NOMO-1 treated with DMSO at 0.1 percent for 48 hours (cell line): ENCODE data around the gene C11orf54.
A peak's percentile ranks its signal among the peaks of the same experiment; 100 is the strongest.

Experiments
- DNase-seq: peaks from one replicate; lab custom pipeline; 2025; ENCODE audit not compliant: unreplicated experiment; lab: John Stamatoyannopoulos, UW

Gene C11orf54

GRCh38 chr11:93741094-93741881 is at the start of gene C11orf54, which contains the start of gene TAF1D:
Gene C11orf54 (plus strand): TSS chr11:93741672. CDS start chr11:93747394, 5,722 bp downstream.
Gene TAF1D (minus strand): TSS chr11:93741495. CDS start chr11:93739304, 2,191 bp downstream.
- DNase-seq, result peak; percentile 96

DNA sequence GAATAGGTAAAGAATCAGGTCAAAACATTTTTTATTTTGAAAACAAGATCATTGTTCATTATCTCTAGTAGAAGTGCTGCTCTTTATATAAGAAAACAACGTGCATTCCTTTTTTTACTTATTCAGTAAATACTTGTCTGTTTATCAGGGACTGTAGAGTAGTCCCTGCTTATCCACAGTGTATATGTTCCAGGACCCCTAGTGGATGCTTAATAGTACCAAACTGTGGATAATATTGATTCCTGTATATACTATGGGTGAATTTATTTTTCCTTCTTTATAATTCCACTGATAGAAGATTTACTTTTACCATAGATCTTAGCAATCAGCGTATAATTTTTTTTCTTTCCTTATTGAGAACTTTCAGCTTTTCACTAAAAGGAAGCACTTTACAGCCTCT is 47.4 kb upstream of the C11orf54 start:
- no peak for DNase-seq

DNA sequence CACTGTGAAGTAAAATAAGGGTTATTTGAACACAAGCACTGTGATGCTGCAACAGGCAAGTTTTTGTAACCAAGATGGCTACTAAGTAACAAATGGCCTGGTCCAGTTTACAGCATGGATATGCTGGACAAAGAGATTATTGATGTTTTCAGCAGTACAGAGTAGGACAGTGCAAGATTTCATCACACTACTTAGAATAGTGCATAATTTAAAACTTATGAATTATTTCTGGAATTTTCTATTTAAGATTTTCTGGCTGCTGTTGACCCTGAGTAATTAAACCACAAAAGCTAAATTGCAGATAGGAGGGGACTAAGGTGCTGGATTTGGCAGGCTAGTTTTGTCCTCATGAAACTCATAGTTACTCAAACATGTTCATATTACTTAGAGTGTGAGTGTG is 46.9 kb upstream of the C11orf54 start:
- no peak for DNase-seq

DNA sequence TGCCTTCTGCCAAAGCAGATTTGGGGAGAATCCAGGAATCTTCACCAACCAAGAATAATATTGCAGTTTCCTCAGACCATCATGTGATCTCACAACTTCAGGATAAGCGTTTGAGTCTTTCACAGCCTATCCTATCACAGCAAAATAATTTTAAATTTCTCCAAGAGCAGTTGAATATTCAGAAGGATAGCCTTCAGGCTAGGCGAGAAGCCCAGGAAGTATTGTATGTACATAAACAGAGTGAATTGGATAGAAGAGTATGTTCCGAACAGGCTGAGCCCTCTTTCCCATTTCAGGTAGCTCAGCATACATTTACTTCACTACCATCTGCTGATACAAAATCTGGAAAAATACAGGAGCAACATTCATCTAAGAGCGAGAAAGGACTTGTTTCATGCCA is 43.9 kb upstream of the C11orf54 start:
- DNase-seq, result no peak

DNA sequence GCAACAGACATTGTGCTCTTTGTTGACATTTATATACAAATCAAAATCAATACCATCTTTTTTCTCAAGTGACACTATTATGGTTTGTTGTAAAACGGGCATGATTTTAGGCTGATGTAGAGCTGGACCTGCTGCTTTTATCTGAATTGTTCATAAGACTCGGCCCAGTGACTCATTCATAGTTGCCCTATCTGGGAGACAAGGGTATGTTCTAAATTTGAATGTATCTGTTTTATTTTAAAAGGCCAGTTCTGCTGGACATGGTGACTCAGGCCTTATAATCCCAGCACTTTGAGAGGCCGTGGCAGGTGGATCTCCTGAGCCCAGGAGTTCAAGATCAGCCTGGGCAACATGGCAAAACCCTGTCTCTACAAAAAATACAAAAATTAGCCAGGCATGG is 40.6 kb upstream of the C11orf54 start:
- no peak for DNase-seq

DNA sequence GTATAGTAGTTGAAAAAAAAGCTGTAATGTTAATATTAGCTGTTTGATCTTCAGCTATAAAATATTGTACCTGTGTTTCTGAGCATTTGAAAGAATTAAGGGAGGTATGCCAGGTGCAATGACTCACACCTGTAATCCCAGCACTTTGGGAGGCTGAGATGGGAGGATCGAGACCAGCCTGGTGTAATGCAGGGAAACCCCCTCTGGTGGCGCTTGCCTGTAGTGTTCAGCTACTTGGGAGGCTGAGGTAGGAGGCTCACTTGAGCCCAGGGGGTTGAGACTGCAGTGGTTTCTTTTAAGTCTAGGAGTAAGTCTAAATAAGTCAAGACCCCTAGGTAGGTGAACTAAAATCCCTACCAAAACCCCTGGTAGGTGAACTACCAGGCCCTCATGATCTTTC is 37.2 kb upstream of the C11orf54 start:
- DNase-seq, result no peak

- DNase-seq, result no peak
Measured at GRCh38 chr11:93710239-93710638, 31.2 kb upstream of the C11orf54 start.

DNA sequence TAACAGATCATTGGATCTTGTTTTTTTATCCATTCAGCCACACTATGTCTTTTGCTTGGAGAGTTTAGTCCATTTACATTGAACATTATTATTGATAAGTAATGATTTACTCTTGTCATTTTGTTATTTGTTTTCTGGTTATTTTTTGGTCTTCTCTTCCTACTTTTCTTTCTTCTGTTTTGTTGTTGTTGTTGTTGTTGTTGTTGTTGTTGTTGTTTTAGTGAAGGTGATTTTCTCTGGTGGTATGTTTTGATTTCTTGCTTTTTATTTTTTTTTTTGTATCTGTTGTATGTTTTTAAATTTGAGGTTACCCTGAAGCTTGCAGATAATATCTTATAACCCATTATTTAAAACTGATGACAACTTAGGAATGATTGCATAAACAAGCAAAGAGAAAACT is 28.8 kb upstream of the C11orf54 start:
- no peak for DNase-seq

DNA sequence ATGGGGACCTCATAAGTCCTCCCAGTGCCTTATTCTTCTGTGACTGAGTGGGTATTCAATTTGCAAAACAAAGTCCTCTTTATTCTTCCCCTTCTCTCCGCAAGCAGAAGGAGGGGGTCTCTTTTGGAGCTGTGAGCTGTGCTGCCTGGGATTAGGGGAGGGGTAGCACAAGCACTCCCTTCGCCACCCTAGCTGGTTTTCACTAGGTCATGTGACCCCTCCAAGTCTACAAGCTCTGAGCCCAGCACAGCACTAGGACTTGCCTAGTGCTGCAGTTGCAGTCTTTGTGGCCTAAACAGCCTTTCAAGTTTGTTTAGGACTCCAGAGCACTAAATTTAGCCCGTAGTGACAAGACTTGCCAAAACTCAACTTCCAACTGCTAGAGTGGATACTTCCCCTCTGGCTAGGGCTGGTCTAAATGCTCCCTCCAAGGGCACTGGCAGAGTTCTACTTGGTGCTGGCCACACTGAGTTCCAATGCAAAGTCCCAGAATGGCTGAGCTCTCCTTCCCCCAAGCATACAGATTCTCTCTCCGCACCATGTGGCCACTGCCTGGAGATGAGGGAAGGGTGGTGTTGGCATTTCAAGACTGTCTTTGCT is 25.6 kb upstream of the C11orf54 start:
- DNase-seq, result no peak

DNA sequence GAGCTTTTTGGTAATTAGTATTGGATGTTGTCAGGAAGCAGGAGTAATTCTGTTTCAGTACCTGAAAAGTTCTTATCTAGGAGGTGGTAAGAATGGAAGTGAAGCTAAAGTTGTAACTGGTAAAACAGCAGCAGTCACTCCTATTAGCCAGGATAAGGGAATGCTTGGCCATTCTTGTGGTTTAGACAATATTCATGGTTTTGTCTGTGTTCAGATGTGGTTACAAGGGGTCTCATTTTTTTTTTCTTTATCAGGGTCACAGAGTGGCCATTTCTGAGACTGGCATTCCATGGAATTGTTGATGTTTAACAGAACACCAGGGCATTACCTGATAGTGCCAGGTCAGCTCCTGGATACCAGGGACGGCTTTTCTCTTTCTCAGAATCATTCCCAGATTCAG is 24.0 kb upstream of the C11orf54 start:
- DNase-seq, result no peak

DNA sequence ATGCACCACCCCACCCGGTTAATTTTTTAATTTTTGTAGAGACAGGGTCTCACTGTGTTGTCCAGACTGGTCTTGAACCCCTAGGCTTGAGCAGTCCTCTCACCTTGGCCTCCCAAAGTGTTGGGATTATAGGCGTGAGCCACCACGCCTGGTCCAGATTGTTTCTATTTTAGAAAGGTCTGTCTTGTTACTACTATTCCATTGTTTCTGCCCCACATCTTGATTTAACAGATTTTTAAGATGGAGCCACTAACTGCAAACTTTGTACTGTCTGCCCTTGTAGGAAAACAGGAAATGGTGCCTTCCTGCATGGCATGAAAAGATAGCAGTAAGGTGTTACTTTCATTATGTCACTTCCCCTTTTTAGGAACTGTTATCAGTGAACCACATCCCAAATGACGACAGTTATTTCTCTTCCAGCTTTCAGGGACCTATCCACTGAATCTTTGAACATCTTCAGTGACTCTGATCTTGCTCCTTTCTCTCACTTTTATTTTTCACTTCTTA is 23.4 kb upstream of the C11orf54 start:
- peak; percentile 73 for DNase-seq

DNA sequence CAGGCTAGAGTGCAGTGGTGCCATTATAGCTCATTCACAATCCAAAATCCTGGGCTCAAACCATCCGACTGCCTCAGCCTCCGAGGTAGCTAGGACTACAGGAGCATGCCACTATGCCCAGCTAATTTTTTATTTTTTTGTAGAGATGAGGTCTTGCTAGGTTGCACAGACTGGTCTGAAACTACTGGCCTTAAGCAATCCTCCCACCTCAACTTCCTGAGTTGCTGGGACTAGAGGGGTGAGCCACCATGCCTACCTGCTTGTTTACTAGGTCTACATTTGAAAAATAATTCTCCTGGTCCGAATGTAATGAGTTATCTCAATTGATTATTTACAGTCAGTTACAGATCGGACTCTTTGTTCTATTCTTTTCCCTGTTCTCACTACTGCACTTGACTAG is 22.2 kb upstream of the C11orf54 start:
- no peak for DNase-seq

DNA sequence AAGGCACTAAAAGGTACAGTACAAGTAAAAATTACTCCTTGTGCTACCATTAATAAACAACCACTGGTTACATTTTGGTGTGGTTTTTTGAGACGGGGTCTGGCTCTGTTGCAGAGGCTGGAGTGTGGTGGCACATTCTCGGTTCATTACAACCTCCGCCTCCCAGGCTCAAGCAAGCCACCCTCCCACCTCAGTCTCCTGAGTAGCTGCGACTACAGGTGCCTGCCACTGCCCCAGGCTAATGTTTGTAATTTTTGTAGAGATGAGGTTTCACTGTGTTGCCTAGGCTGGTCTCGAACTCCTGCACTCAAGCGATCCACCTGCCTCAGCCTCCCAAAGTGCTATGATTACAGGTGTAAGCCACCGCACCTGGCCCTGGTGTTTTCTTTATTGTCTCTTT is 20.9 kb upstream of the C11orf54 start:
- no peak for DNase-seq

DNA sequence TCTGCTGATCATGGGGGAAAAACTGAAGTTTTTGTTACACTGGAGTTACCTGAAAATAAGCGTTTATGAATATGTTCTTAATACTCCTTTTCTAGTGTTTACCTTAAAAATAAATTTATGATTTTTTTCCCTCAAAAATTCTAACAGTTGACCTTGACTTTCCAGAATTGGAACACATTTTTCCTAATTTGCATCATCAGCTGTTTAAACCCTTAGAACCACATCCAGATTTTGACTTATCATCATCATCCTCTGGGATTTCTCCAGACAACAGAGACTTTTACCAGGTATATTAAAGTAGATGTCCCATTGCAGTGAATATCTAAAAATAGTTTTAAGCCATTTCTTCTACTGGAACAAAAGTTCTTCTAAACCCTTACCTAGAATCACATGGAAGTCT is 17.4 kb upstream of the C11orf54 start:
- no peak for DNase-seq

DNA sequence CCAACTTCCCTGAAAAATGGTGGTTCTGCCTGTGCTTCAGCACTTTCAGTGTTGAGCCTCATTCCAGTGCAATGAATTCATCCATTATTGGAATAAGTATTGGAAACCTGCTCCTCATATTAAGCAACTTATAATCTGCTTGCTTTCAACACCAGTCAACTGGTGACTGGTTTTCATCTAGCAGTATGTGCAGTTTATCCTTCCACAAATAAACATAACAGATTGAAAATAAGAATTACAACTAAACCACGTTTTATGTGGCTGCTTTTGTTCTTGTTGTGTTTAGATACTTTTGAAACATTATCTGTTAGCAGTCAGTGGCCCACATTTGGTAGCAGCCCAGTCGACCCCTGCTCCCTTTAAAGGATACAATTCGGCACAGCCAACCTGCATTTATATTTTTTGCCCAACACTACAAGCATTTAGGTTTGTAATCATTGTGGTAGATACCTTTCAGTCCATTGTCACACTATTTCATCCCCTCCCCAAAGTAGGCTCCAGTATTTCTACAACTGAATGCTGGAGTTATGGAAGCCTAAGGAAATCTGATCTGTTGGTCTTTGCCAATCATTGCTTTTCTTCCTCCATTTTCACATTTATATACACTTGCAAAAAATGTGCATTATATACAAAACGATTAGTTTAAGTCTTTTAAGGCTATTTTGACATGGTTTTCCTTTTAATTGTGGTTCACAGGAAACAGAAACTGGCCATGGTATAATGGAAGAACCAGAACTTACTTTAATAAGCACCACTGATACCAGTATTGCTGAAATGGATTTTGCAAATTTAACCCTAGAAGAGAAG is 13.3 kb upstream of the C11orf54 start:
- DNase-seq, result no peak

DNA sequence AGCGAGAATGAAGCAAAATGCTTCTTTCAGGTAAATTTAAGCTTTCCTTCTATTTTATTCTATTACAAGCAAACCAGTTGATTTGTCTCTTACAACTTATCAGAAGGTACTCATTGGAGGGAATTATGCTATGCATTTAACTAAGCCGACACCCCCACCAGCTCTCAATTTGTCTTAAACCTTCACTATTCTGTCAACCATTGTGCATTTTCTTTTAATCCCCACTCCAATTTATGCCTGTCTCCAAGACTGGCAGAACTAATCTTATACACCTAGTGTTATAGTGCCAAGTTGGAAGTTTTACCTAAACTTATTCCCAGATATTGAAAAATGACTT is 12.7 kb upstream of the C11orf54 start:
- no peak for DNase-seq

DNA sequence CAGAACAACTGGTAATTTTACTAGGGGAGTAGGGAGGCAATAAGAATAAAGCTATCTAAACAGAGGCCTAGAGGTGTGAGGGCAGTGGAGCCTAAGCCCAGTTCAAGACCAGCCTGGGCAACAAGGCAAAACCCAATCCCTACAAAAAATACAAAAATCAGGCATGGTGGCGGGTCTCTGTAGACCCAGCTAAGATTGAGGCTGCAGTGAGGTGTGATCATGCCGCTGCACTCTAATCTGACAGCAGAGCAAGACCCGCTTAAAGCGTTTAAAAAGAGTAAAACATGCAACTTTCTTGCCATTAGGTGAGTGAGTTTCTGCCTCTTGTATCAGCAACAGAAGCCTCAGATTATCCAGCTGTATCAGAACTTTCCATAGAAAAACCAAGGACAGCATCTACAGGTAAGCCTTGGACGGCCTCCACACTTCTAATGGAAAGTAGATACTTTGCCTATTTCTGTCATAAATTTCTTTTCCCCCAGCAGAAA is 12.3 kb upstream of the C11orf54 start:
- DNase-seq, result no peak

GRCh38 chr11:93730108-93731107 is 11.1 kb upstream of the C11orf54 start:
- no peak for DNase-seq

DNA sequence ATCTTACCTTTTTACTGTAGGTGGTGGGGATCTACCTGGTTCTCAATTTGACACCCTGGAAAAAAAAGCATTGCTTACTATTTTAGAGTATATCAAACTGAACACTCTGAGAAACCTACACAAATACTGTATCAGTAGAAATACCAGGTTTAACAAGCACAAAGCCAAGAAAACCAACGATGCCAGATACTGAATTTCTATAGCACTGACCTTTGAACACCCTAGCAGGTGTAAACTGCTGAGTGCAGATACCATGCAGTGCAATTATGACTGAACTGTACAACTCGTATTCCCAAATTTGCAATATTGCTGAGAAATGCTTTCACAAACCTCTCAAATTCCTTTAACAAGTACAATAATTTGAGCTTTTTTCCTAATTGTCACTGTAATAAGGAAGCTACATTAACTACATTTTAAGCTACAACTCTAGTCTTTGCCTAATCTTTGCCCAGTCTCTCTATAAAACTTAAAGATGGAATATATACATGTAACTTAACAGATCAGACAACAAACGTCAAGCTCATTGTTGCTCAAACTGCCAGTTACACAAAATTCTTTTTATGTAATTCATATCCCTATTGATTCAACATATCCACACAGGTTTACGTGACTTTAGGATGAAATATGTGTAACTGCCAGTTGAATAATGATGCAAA is 9.1 kb upstream of the C11orf54 start:
- DNase-seq, result no peak

- no peak for DNase-seq
Measured at GRCh38 chr11:93733474-93733873, 8.0 kb upstream of the C11orf54 start.
